ENCODE measurements around the gene FBXO46. TPM values are rescaled to one million over a fixed set of nuclear protein-coding genes. Genes with fewer than 3 reads are reported as not detected.

The FBXO46 gene, protein sequence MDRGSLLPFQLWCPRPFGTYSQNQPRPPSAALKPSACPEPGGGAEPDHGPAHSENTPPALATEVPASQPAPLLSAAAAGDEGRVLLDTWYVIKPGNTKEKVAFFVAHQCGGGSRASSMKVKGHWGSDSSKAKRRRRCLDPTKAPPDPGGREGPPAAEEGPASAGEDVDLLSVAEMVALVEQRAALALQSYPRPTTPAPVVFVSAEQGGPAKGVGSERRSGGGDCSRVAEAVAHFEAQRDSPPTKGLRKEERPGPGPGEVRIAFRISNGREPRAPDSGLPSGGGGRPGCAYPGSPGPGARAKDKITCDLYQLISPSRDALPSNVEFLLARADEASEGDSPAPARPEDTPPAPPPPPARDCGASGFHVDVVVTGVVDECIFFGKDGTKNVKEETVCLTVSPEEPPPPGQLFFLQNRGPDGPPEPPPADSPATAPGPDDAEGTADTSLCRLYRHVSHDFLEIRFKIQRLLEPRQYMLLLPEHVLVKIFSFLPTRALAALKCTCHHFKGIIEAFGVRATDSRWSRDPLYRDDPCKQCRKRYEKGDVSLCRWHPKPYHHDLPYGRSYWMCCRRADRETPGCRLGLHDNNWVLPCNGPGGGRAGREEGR
- 2.8 and 5.6 TPM in 2 replicates for polyA plus RNA-seq (2012; rRNA removed)
- polyA plus RNA-seq (2012; cell fraction: cytosol; rRNA removed) = 2.5 and 3.9 TPM in 2 replicates
- 20.4 and 25.2 TPM in 2 replicates for polyA plus RNA-seq (2012; cell fraction: nucleus; rRNA removed)

DNA sequence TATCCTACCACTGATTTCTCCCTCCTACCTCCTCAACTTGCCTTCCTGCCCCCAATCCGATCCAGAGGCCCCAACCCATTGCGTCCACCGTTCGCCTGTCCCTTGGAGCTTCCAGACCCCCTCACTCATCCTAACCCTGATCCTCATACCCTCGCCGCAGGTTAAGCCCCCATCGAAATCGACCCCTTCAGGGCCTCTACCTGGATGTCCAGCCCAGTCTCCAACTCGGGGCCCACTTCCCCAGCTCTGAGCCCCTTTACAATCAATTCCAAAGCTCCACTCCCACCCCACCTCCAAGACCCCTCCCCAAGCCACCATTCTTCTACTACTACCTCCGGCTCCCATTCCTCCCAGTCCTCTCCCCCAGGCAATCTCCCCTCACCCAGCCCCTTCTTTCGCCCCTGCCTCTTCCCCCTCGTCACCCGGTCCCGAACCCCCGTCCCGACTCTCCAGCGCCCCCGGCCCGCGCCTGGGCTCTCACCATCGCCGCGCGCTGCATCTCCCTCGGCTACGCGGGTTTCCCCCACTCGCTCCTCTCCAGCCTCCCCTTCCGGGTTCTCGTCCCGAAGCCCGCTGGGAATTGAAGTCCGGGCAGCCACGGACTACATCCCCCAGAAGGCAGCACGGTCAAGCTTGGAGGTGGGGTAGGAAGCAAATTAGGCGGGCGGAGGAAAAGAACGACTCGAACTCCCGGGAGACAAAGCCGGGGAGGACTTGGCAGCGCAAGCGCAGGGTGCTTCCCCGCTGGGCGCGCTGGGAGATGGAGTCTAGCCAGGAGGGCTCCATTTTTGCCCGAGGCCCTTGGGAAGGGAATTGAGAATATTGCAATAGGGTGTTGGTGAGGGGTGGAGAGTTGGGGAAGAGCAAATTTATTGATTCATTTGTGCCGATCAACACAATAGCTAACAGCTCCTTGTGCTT is at the start of gene FBXO46:
Gene FBXO46, minus strand, starts transcription at position 529 of the 921 bp plus-strand sequence. CDS start 17,401 bp downstream, outside the sequence.
- H2AFZ ChIP-seq (ENCODE audit: low read depth) = peak within 1 kb of the TSS; percentile 98
- ChIA-PET POLR2A (interaction anchor here (0.9 to 2.0 kb wide), 8 partner anchors 12 to 638 kb away, joined by 3 to 9 read pairs (median 4); partner anchors contain the start of genes QPCTL, SIX5 and SNRPD2), CTCF (interaction anchor here (0.7 to 2.1 kb wide), 10 partner anchors 10 to 74 kb away, joined by 3 to 10 read pairs (median 3); partner anchors contain the start of genes QPCTL, SIX5 and SNRPD2)
- peaks cover 54% of the 10 kb centered on the region for H3K79me2 ChIP-seq (ENCODE audit: insufficient read depth)
- H3K9me3 ChIP-seq = no peaks in the 10 kb centered on the region
- H3K27me3 ChIP-seq (ENCODE audit: insufficient read depth) = no peaks in the 10 kb centered on the region
- H3K27ac ChIP-seq (ENCODE audit: low read depth in 2 of 2, low read length in 1 of 2) = peak within 1 kb of the TSS; percentile 30 to 55; a peak in 2 of 4 replicates
- DNase-seq = peak; percentile 97
- peak within 1 kb of the TSS; percentile 81 for H3K9ac ChIP-seq
- peaks cover 0 to 3% of the 10 kb centered on the region in 2 experiments; a peak in 1 of 4 replicates for H3K4me1 ChIP-seq (ENCODE audit: control insufficient read depth in 1 of 2, insufficient read depth in 2 of 2, low read depth in 1 of 2, low read length in 1 of 2)
- no peaks in the 10 kb centered on the region for H3F3A ChIP-seq (replicated peaks; ENCODE audit: insufficient read depth)
- WGBS (ENCODE audit: low lambda C conversion rate) = under 1% methylated on average over 48 of the region's 48 CpGs
- H3K9me2 ChIP-seq = no peaks in the 10 kb centered on the region
- no peaks in the 10 kb centered on the region for H4K20me1 ChIP-seq (ENCODE audit: insufficient read depth)
- H3K36me3 ChIP-seq (replicated peaks in 1 of 2; ENCODE audit: control insufficient read depth in 1 of 2, insufficient read depth in 2 of 2, low read length in 1 of 2) = no peaks in the 10 kb centered on the region
- H3K4me2 ChIP-seq = peak within 1 kb of the TSS; percentile 93
- H3K4me3 ChIP-seq (ENCODE audit: low read depth in 2 of 2, low read length in 1 of 2) = peak within 1 kb of the TSS; percentile 67 to 77
- peak; percentile 16; the same call in 1 of the 2 replicates for TF ChIP-seq RAD21 (IDR thresholded peaks at IDR 0.05; ENCODE audit: low read length)
- TF ChIP-seq, protein P1, sequence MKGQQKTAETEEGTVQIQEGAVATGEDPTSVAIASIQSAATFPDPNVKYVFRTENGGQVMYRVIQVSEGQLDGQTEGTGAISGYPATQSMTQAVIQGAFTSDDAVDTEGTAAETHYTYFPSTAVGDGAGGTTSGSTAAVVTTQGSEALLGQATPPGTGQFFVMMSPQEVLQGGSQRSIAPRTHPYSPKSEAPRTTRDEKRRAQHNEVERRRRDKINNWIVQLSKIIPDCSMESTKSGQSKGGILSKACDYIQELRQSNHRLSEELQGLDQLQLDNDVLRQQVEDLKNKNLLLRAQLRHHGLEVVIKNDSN (IDR thresholded peaks at IDR 0.05; ENCODE audit: borderline replicate concordance, low read depth) = no peak
- TF ChIP-seq, protein P2, sequence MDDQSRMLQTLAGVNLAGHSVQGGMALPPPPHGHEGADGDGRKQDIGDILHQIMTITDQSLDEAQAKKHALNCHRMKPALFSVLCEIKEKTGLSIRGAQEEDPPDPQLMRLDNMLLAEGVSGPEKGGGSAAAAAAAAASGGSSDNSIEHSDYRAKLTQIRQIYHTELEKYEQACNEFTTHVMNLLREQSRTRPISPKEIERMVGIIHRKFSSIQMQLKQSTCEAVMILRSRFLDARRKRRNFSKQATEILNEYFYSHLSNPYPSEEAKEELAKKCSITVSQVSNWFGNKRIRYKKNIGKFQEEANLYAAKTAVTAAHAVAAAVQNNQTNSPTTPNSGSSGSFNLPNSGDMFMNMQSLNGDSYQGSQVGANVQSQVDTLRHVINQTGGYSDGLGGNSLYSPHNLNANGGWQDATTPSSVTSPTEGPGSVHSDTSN (IDR thresholded peaks at IDR 0.05) = no peak
- TF ChIP-seq GATA2 (CRISPR knock-in tag; IDR thresholded peaks at IDR 0.05) = no peak
- TF ChIP-seq FOXM1 (IDR thresholded peaks at IDR 0.05; ENCODE audit: low read depth) = no peak
- TF ChIP-seq RCOR1 (IDR thresholded peaks at IDR 0.05; ENCODE audit: low read length) = 0 out of 2 replicates have a peak, but pooled peaks have one; percentile 38
- TF ChIP-seq NRF1 (IDR thresholded peaks at IDR 0.05; ENCODE audit: low read depth, low read length) = peak; percentile 95
- no peak for TF ChIP-seq RFX5 (IDR thresholded peaks at IDR 0.05; ENCODE audit: low read length)
- TF ChIP-seq FOXJ3 (CRISPR knock-in tag; IDR thresholded peaks at IDR 0.05) = no peak
- TF ChIP-seq CHD2 (IDR thresholded peaks at IDR 0.05; ENCODE audit: low read length, partially characterized antibody) = peak; percentile 97
- peak; percentile 91 for TF ChIP-seq SIN3A (IDR thresholded peaks at IDR 0.05; ENCODE audit: borderline replicate concordance, low read depth, low read length)
- peak; percentile 37; the same call in 1 of the 2 replicates for TF ChIP-seq NFIC (IDR thresholded peaks at IDR 0.05; ENCODE audit: borderline replicate concordance)
- TF ChIP-seq MEF2A (IDR thresholded peaks at IDR 0.05; ENCODE audit: borderline replicate concordance, low read depth) = no peak
- TF ChIP-seq GABPA (IDR thresholded peaks at IDR 0.05; ENCODE audit: low read depth) = peak; percentile 82
- peak; percentile 52; the same call in 1 of the 2 replicates for TF ChIP-seq TCF12 (IDR thresholded peaks at IDR 0.05)
- peak; percentile 46; the same call in 1 of the 2 replicates for TF ChIP-seq TAF1 (IDR thresholded peaks at IDR 0.05; ENCODE audit: borderline replicate concordance, low read depth, low read length)
- no peak; a peak in 1 of 4 replicates for TF ChIP-seq EP300 (IDR thresholded peaks at IDR 0.05; ENCODE audit: borderline replicate concordance in 1 of 2, low read depth in 1 of 2, low read length in 1 of 2)
- TF ChIP-seq JUND (IDR thresholded peaks at IDR 0.05) = no peak
- TF ChIP-seq POLR2AphosphoS5 (IDR thresholded peaks at IDR 0.05; ENCODE audit: low read depth, low read length) = peak; percentile 78
- TF ChIP-seq FOSL2 (IDR thresholded peaks at IDR 0.05; ENCODE audit: borderline replicate concordance, low read depth) = no peak
- TF ChIP-seq, protein P3, sequence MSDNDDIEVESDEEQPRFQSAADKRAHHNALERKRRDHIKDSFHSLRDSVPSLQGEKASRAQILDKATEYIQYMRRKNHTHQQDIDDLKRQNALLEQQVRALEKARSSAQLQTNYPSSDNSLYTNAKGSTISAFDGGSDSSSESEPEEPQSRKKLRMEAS (IDR thresholded peaks at IDR 0.05; ENCODE audit: low read depth) = peak; percentile 63; the same call in 1 of the 2 replicates
- TF ChIP-seq, protein P4, sequence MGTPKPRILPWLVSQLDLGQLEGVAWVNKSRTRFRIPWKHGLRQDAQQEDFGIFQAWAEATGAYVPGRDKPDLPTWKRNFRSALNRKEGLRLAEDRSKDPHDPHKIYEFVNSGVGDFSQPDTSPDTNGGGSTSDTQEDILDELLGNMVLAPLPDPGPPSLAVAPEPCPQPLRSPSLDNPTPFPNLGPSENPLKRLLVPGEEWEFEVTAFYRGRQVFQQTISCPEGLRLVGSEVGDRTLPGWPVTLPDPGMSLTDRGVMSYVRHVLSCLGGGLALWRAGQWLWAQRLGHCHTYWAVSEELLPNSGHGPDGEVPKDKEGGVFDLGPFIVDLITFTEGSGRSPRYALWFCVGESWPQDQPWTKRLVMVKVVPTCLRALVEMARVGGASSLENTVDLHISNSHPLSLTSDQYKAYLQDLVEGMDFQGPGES (IDR thresholded peaks at IDR 0.05; ENCODE audit: low read depth, low read length) = no peak
- peak; percentile 87 for TF ChIP-seq YY1 (IDR thresholded peaks at IDR 0.05; ENCODE audit: low read depth)
- no peak for TF ChIP-seq EZH2phosphoT487 (IDR thresholded peaks at IDR 0.05; ENCODE audit: borderline replicate concordance, low read depth)
- TF ChIP-seq ELF1 (IDR thresholded peaks at IDR 0.05) = peak; percentile 99
- TF ChIP-seq MXI1 (IDR thresholded peaks at IDR 0.05; ENCODE audit: low read depth, low read length) = peak; percentile 64
- TF ChIP-seq, protein P5, sequence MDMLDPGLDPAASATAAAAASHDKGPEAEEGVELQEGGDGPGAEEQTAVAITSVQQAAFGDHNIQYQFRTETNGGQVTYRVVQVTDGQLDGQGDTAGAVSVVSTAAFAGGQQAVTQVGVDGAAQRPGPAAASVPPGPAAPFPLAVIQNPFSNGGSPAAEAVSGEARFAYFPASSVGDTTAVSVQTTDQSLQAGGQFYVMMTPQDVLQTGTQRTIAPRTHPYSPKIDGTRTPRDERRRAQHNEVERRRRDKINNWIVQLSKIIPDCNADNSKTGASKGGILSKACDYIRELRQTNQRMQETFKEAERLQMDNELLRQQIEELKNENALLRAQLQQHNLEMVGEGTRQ (IDR thresholded peaks at IDR 0.05; ENCODE audit: borderline replicate concordance, low read depth, low read length) = no peak
